Measurements from ENCODE around the gene DENND1C.
"Not testable (repeated sequence)": the region's sequence is repeated elsewhere in the genome, so short reads cannot be mapped to it uniquely, and the experiment has no call there.

DENND1C gene

DNA sequence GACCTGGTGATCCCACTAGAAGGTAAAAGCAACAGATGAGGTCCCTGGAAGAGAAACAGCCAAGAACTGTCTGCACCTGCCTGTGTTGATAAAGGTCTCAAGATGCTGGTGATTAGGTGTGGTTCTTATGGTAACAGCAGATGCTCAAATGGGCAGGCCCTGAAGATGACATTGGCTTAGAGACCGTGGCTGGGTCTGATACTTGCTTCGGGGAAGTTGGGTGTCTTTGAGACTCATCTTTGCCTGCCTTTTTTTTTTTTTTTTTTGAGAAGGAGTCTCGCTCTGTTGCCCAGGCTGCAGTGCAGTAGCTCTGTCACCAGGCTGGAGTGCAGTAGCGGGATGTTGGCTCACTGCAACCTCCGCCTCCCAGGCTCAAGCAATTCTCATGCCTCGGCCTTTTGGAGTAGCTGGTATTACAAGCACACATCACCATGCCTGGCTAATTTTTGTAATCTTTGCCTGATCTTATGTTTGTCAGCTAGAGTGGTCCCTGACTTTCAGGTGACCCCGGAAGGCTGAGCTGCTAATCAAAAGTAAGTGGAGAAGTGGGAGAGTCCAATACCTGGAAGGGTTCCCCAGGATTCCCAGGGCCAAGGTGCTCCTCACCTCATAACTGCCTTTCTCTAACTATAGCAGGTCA, 29.9 kb downstream of the DENND1C start:
- no peak for DNase-seq

DNA sequence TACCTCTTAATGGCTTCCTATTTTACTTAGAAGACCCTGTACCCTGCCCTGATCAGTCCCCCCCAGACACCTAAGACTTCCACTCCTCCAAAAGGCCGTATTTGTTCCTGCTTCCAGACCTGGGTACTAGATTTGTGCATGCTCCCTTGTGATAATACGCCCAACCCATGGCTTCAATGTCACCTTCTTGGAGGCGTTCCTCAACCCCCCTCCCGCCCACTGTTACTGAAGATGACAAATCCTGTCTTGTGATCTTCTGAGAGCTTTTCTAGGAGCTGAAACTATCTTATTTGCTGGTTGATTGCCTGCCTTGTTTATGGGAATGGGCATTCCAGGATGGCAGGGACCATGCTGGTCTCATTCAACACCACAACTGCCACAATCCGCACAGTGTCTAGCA, 31.4 kb downstream of the DENND1C start:
- no peak for DNase-seq

DNA sequence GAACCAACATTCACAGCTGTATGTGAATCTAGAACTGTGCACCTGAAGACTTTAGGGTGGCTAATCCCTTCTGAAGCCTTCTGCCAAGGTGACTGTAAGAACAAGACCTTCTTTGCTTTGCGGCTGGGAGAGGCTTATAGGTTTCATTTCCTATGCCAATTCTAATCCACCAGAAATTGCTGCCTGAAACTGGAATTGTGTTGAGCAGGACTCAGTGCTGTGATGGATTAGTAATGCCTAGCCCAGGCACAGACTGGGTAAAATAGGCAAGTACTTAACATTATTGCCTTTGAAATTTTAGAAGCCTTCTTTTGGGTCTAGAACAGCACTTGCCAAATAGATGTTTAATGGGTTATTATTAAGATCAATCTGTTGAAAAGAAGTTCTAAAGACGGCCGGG, 33.5 kb downstream of the DENND1C start:
- DNase-seq, result no peak

- no peak for DNase-seq
Observed at GRCh38 chr19:6446452-6446851, 35.1 kb downstream of the DENND1C start.

- DNase-seq, result no peak
Observed at GRCh38 chr19:6443986-6444385, 37.6 kb downstream of the DENND1C start.

DNA sequence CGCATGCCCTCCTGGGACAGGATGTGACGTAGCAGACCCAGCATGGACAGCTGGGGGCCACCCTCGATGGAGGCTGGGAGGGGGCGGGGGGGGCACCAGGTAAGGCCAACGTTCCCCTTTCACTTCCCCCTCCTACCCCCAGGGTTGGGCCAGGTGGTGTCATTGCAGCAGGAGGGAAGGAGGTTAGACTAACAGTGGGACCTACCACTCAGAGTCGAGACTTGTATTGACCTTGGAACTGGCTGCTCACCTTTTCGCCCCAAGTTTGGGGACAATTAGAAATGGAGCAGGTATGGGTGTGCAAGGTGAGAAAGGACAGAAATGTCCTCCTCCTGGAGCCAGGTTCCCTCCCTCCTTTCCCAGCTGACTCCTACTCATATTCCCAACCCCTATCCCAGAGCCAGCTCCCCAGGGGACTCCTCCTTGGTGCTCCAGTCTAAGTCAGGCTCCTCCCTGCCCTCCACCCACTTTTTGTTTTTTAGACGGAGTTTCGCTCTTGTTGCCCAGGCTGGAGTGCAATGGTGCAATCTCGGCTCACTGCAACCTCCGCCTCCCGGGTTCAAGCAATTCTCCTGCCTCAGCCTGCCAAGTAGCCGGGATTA, 39.4 kb downstream of the DENND1C start:
- no peak for DNase-seq

GRCh38 chr19:6440905-6441304, 40.7 kb downstream of the DENND1C start:
- no peak for DNase-seq

DNA sequence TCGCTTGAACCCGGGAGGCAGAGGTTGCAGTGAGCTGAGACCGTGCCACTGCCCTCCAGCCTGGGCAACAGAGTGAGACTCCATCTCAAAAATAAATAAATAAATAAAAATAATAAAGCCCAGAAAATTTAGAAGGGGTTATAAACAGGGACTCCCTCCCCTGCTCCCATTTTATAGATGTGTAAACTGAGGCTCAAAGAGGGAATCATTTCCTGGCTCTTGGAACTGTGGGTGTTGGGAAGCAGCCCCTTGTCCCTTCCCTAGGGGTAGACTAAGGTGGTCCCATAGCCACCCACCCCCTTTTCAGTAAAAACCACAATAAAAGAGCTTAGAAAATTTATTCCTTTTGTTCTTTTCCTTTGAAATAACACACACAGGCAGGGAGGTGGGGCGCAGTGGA, 41.8 kb downstream of the DENND1C start:
- no peak for DNase-seq

DNA sequence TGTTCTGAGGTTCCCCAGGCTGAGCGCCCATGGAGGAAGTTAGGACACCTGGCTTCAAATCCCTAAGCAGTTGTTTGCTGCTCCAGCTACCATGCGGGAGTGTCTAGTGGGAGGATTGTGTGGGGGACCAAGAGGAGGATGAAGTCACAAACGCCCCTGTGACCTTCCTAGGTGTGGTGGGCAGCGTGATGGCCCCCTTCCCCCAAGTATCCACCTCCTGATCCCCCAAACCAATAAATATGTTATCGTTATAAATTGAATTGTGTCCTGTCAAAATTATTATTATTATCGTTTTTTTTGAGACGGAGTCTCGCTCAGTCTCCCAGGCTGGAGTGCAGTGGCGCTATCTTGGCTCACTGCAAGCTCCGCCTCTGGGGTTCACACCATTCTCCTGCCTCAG, 47.9 kb downstream of the DENND1C start, which contains the start of gene SLC25A41:
Gene SLC25A41 (minus strand): TSS at position 101 of the 400 bp plus-strand sequence. CDS start 70 bp downstream, at position 31.
- DNase-seq, result no peak

- DNase-seq, result no peak
Observed at GRCh38 chr19:6433165-6433564, 48.4 kb downstream of the DENND1C start.

DNA sequence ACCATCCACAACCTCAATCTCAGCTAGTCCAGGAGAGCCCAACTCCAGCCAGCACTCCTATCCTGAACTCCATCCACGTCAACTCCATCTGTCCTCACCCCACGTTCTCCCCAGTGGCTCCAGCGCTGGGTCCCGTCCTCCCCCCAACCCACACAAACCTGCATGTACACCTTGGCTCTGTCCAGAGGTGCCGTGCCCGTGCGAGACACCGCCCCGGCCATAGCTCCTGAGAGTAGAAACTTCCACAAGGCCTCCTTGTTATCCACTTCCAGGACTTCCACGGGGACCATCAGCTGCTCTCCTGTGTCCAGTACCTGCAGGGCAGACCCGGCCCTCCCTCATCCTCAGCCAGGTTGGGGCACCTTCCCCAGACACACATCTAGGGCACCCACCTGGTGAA, 49.7 kb downstream of the DENND1C start:
- DNase-seq, result no peak

DNA sequence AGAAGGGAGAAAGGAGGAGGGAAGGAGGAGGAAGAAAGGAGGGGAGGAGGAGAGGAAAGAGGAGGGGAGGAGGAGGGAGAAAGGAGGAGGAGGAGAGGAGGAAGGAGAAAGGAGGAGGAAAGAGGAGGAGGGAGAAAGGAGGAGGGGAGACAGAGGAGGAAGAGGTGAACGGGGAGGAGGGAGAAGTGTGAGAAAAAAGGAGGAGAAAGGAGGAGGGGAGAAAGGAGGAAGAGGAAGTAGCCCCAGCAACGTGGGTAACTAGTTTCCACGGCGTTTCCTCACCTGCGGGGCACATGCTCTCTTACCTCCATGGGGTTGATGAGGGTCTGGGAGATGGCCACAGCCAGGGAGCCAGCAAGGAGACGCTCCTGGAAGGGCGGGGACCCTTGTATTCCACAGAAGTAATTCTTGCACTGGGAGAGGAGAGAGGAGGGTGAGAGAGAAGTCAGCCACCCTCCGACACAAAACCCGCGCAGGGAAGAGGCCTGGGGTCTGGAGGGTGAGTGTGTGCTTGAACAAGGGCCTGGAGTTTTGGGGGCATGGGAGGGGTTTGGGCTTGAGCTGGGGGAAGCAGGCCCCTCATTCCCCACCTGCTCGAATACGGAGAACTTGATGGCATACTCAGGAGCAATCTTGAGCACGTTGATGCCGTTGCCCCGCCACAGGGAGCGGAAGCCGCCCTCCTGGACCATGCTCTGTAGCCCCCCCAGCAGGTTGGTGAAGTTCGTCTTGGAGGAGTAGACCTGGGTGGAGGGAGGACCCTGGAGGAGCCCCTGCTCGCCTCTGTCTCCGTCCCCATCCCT, 52.0 kb downstream of the DENND1C start:
- DNase-seq, result no peak

DNA sequence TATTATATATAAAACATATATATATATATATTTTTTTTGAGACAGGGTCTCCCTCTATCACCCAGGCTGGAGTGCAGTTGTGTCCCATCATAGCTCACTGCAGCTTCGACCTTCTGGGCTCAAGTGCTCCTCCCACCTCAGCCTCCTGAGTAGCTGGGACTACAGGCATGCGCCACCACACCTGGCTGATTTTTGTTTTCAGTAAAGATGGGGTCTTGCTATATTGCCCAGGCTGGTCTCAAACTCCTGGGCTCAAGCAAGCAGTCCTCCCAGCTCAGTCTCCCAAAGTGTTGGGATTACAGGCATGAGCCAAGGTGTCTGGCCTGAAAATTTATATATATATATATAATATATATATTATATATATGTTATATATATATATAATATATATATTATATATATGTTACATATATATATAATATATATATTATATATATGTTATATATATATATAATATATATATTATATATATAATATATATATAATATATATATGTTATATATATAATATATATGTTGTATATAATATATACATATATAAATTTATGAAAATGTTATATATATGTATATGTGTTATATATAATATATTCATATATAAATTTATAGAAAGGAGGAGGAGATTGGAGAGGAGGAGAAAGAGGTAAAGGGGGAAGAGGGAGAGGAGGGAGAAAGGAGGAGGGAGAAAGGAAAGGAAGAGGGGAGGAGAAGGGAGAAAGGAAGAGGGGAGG, 52.7 kb downstream of the DENND1C start:
- not testable (repeated sequence) for DNase-seq

GRCh38 chr19:6427131-6427530, 54.5 kb downstream of the DENND1C start:
- no peak for DNase-seq

DNA sequence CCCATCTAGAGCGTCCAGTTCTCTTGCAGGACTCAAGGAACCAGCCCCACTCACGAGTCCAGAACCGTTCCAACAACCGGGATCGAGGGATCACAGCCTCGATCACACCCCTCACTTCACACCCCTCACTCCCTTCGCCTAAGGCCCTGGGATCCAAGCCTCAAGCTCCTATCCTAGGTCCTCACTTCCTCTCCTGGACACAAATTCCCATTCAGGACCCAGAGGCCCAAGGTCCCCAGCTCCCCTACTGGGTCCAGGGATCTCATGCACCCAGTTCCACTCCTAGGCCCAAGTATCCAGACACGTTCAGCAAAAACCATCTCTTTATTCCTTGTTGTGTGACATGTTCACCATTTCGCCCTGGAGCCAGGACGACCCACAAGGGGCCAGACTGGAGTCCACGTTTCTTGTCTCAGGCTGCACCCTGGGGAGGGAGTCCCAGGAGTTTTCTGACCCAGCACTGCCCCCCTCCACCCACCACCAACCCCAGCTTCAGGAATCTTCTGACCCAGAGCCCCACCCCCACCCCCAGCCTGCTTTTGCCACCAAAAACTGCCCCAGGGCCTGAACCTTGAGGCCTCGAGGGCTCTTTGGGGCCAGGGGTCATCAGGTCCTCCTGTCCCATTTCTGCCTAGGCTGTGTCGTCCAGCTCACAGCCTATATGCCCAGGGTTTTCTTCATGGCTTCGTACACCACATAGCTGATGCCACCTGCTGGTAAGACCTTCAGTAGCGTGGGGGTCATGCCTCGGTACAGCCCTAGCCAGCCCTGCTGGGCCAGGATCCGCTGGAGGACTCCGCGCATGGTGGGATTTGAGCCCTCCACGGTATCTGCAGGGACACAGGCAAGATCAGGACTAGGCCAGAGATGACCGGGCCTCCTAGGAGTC, 55.6 kb downstream of the DENND1C start:
- DNase-seq, result no peak

GRCh38 chr19:6424939-6425731, 56.5 kb downstream of the DENND1C start:
- peak; percentile 100 for DNase-seq

DNA sequence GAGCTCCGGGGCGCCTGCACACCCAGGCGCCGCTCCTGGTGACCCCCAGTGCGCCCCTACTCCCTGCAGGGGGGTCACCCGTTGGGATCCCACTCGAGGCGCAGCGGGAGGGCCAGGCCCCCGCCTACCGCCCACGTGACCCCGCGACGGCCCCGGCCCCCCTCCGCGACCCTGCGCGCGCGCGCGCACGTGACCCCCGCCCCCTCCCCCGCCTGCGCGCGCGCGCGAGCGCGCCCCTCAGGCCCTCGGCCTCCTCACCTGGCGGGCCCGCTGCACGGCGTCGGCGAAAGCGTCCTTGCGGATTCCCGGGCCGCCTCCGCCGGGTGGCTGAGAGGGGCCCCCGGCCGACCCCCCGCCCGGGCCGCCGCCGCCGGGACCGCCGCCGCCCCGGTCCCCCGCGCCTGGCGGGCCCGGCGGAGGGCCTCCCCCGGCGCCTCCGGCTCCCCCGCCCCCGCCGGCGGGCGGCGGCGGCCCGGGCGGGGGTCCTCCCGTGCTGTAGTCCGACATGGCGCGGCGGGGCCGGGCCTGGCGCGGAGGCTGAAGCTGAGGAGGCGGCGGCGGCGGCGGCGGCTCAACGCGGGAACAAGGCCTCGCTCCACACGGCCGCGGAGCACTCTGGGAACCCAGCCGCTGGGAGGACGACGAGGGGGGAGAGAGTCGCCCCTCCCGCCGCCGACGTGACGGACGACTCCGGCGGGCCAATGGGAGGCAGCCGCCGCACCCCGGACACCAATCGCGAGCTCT, 57.2 kb downstream of the DENND1C start, which contains the start of gene KHSRP:
Gene KHSRP (minus strand): TSS at position 617 of the 744 bp plus-strand sequence. CDS start 110 bp downstream, at position 507.
- DNase-seq, result peak; percentile 38

DNA sequence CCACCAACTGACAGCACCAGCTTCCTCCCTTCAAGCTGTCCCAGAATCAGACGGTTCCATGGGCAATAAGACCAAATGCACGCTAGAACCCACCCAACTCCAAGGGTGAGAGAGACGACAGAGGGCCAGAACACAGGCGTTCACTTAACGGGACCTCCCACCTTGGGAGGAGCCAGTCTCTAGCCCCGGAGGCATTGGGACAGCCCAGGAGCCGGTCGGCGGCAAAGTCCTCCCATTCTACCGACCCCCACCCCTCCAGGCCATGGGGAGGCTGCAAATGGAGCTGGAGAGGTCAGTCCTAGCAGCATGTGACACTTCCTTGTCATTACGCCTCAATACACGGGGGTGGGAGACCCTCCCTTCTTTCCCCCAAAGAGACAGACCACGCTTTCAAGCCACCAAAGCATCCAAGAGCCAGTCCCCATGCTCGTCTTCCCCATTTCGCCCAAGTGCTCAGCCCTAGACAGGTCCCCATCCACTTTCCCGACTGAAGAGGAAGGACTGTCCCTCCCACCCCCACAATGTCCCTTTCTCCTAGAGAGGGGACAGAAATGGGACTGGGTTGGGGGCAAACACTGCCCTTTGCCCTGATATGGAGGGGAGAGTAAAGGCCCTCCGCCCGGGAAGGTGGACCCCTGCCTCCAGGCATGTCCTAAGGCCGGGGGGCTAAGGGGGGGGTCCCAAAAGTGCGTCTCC, 57.9 kb downstream of the DENND1C start:
- peak; percentile 57 for DNase-seq

DNA sequence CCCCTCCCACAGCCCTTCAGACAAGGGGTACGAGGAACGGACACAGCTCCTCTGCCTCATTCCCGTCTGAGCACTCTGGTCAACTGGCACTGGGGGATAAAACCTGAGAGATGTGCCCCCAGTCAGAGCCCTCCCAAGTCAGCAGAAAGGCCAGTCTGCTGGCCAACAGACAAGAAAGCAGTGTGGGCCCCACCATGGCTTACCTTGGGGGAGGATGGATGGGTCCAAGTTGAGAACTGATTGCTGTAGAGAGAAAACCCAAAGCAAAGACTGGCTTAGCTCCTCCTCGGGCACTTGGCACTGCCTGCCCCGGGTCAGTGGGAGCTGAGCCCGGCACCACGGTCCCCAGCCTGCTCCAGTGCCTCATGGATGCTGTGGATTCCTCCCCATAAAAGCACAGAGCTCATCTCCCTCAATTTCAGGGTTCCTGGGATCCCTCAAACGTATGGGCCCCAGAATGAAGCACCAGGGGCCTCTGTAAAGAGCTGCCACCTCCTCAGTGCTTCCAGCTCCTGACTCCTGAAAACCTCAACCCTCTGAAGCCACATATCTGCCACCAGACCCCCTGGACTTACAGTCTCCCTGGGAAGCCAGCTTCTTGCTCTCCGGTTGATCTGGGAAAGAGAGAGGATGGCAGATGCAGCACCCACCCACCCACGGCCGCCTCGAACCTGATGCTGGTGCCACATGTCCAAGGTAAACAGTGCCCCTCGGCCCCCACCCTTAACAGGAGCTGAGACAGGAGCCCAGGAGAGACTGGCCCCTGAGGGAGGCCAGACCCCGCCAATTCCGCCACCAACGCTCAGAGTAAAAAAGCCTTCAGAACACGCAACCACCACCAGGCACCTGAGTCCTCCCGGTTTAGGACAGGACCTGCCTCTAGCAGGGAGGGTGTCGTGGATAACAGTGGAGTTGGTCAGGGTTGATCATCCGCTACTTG, 60.2 kb downstream of the DENND1C start:
- no peak for DNase-seq

Measured in RPMI8226 (cell line).